SKM-1 treated with dmso at 0.1 percent for 144 hours (cell line): ENCODE measurements around the gene UBN1.

Experiments
- DNase-seq: peaks from one replicate; lab custom pipeline; 2025; ENCODE audit not compliant: unreplicated experiment; lab: John Stamatoyannopoulos, UW

The UBN1 gene

GRCh38 chr16:4900036-4900435, 52.8 kb downstream of the UBN1 start:
- DNase-seq = no peak

GRCh38 chr16:4900750-4901149, 53.5 kb downstream of the UBN1 start:
- DNase-seq = no peak

DNA sequence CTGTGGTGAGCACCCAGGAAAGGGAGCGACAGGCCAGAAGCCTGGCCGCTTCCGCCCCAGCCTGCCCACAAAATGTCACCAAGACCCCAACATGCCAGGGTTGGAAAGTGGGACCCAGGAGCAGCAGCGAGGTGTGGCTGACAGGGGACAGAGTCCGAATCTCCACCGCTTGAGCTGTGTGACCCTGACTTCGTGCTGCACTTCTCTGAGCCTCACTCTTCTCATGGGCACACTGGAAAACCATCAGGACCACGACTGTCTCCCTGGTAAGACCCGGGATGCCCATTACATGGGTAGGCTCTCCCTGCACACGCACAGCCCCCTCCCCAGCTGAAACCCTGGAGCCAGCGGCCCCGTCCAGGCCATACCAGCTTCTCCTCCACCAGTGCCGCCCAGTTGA, 54.8 kb downstream of the UBN1 start:
- DNase-seq = no peak

- DNase-seq = no peak
Measured at GRCh38 chr16:4904108-4904941, 57.0 kb downstream of the UBN1 start.

GRCh38 chr16:4904942-4905615, 57.8 kb downstream of the UBN1 start:
- no peak for DNase-seq

- DNase-seq = no peak
Measured at GRCh38 chr16:4908854-4909401, 61.6 kb downstream of the UBN1 start.

- DNase-seq = no peak
Measured at GRCh38 chr16:4909825-4910224, 62.5 kb downstream of the UBN1 start.

DNA sequence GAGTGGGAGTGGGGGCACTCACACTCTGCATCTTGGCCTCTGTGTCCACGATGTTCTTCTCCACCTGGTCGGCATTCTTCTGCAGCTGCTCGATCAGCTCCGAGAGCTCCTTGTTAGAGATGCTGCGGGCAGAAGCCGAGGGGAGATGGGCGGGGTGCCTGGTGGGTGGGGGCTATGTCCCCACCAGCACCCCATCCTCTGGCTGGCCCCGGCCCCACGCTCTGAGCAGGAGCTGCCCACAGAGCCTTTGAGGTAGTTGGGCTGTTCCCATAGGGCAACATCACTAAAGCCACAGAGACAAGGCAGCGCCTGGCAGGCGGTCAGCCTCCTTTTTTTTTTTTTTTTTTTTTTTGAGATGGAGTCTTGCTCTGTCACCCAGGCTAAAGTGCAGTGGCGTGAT, 63.5 kb downstream of the UBN1 start:
- DNase-seq = no peak

DNA sequence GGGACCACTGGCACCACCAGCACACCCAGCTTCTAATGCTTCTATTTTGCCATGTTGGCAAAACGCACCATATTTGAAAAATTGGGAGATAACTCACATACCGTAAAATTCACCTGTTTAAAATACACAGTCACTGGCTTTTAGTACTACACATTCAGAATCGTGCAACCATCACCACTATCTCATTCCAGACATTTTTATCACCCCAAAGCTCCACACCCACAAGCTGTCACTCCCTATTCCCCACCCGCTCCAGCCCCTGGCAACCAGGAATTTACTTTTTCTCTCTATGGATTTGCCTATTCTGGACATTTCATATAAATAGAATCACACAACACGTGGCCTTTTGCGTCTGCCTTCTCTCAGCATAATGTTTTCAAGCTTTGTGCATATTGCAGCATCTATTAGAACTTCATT, 64.7 kb downstream of the UBN1 start:
- no peak for DNase-seq

DNA sequence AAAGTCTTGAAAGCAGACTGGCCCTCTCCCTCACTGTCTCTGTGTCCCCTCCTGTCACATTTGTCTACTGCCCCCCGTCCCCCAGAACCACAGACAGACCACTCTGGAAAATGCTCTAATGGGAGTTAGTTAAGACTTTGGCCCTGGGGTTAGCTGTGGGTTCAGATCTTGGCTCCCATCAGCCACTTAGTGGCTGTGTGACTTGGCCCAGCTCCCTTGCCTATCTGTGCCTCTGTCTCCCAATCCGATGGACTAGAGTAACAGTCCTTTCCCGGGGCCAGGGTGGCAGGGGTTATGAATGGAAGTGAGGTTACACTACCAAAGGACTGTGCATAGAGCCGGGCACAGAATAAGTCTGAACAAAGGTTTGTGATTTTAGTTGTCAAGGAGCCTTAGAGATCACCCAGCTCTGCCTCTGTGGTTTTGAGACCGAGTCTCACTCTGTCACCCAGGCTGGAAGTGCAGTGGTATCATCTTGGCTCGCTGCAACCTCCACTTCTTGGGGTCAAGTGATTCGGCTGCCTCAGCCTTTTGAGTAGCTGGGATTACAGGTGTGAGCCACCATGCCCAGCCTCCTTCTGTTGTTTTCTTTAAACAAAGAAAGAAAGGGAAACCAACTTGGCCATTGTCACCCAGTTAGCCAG, 66.0 kb downstream of the UBN1 start:
- no peak for DNase-seq

DNA sequence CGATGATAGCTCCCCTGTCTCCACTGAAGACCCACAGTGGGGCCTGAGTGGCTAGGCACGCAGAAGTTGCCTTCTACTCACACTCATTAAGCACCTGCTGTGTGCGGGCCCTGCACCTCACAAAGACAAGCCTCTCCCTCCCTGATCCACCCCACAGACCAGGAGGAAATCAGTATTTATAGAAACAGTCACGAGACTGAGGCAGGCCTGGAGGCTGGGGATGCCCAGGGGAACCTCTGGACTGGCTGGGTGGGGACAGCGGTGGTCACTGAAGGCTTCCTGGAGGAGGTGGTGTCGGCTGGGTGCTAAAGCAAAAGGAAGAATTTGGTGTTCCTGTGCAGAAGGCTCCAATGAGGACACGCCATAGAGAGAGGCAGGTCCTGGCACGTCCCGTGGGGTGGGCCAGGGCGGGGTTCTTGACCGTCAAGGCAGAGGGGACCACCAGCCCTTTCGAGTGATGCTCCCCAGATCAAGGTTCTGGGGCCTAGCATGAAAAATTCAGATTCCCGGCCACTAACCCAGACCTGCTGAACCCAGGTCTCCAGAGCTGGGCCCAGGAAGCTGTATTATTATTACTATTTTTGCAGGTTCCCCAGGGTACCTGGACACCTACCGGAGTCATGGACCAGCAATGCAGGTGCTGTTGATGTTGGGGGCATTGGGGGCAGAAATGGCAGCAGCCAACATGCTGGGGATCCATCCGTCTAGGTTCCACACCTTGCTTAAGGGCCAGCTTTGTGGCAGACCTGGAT, 66.7 kb downstream of the UBN1 start:
- no peak for DNase-seq

GRCh38 chr16:4914528-4915225, 67.4 kb downstream of the UBN1 start:
- no peak for DNase-seq

GRCh38 chr16:4915226-4915761, 68.0 kb downstream of the UBN1 start:
- DNase-seq = no peak

DNA sequence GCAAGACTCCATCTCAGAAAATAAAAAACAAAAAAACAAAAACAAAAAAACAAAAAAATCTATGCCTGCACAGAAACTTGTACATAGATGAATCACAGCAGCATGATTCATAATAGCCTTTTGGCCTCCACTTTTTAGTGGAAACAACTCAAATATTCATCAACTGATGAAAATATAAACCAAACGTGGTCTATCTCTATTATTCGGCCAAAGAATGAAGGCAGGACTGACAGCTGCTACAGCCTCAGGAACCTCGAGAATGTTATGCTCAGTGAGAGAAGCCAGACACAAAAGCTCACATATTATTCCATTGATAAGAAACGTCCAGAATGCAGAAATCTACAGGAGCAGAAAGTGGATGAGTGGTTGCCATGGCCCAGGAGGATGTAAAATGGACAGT, 69.8 kb downstream of the UBN1 start:
- DNase-seq = no peak

DNA sequence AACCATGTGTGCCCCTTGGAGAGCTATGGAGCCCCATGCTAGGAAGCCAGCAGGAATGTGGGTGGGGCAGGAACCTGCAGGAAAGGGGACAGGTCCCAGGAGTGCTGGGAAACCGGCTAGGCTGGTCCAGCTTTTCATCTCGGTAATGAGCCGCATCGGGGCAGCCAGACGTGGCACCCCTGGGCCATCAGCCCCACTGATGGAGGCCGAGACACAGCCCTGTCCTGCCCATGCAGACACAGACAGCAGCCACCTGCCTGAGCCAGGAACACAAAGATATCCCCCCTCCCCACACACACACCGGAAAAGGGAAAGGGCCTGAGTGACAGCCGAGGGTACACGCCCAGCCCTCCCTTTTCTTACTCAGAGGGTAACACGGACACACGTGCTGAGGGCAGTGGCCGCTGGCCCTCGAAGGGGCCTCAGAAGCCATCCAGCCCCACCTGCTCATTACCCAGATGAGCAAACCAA, 71.5 kb downstream of the UBN1 start:
- no peak for DNase-seq

DNA sequence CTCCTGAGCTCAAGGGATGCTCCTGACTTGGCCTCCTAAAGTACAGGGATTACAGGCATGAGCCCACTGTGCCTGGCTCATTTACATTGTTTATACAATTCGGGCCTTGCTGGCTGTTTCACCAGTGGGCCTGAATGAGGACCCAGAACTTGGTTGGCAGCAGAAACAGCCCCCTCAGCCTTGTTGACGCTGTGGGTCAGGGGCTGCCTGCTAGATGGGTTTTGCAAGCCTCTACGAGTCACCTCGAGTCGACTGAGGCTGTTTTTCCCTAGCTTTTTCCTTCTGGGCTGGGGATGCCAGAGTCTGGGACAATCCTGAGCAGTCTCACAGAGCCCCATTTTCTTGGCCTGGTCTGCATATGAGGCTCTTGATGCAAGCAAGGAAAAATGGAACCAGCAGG, 73.5 kb downstream of the UBN1 start:
- no peak for DNase-seq

GRCh38 chr16:4922721-4923342, 75.6 kb downstream of the UBN1 start:
- DNase-seq = no peak

- DNase-seq = no peak
Measured at GRCh38 chr16:4923853-4924252, 76.6 kb downstream of the UBN1 start.

GRCh38 chr16:4924593-4925292, 77.5 kb downstream of the UBN1 start:
- no peak for DNase-seq
